ENCODE data around the gene NEDD8.

The NEDD8 gene

GRCh38 chr14:24255931-24256711, 24.0 kb upstream of the NEDD8 start:
- Histone ChIP-seq H3K4me1 (ENCODE audit: control insufficient read depth in 1 of 2, insufficient read depth in 1 of 2, low read depth in 1 of 2, low read length in 1 of 2) (no peaks in the 10 kb centered on the region), H3K36me3 (peaks cover 54% of the 10 kb centered on the region), H3K9me3 (no peaks in the 10 kb centered on the region), H3K27ac (no peak overlapping the region), H3K4me3 (ENCODE audit: low read depth in 1 of 2, low read length in 1 of 2) (no peak overlapping the region), H3K27me3 (no peaks in the 10 kb centered on the region)
- no peak for TF ChIP-seq CTCF (IDR thresholded peaks at IDR 0.05)

- TF ChIP-seq CTCF (IDR thresholded peaks at IDR 0.05) = no peak
- H3K36me3 ChIP-seq = peaks cover 49% of the 10 kb centered on the region
These were observed 23.3 kb upstream of the NEDD8 start for GRCh38 chr14:24255438-24255837.

GRCh38 chr14:24254630-24255392, 22.6 kb upstream of the NEDD8 start:
- no peak for TF ChIP-seq CTCF (IDR thresholded peaks at IDR 0.05)
- no peaks in the 10 kb centered on the region for H3K9me3 ChIP-seq
- H3K27ac ChIP-seq = no peak overlapping the region
- H3K27me3 ChIP-seq = no peaks in the 10 kb centered on the region
- H3K4me3 ChIP-seq (ENCODE audit: low read depth in 1 of 2, low read length in 1 of 2) = no peak overlapping the region
- no peaks in the 10 kb centered on the region for H3K4me1 ChIP-seq (ENCODE audit: control insufficient read depth in 1 of 2, insufficient read depth in 1 of 2, low read depth in 1 of 2, low read length in 1 of 2)
- H3K36me3 ChIP-seq = peaks cover 42% of the 10 kb centered on the region

More at GRCh38 chr14:24255438-24255837, 23.3 kb upstream of the NEDD8 start:
- no peaks in the 10 kb centered on the region for H3K4me1 ChIP-seq (ENCODE audit: control insufficient read depth in 1 of 2, insufficient read depth in 1 of 2, low read depth in 1 of 2, low read length in 1 of 2)
- H3K9me3 ChIP-seq = no peaks in the 10 kb centered on the region
- H3K27ac ChIP-seq = no peak overlapping the region
- no peaks in the 10 kb centered on the region for H3K27me3 ChIP-seq
- H3K4me3 ChIP-seq (ENCODE audit: low read depth in 1 of 2, low read length in 1 of 2) = no peak overlapping the region

GRCh38 chr14:24253936-24254335, 21.8 kb upstream of the NEDD8 start:
- no peaks in the 10 kb centered on the region for H3K9me3 ChIP-seq
- no peaks in the 10 kb centered on the region for H3K27me3 ChIP-seq
- H3K4me1 ChIP-seq (ENCODE audit: control insufficient read depth in 1 of 2, insufficient read depth in 1 of 2, low read depth in 1 of 2, low read length in 1 of 2) = no peaks in the 10 kb centered on the region
- no peak overlapping the region for H3K4me3 ChIP-seq (ENCODE audit: low read depth in 1 of 2, low read length in 1 of 2)
- TF ChIP-seq CTCF (IDR thresholded peaks at IDR 0.05) = no peak
- H3K36me3 ChIP-seq = peaks cover 36% of the 10 kb centered on the region
- no peak overlapping the region for H3K27ac ChIP-seq

GRCh38 chr14:24252289-24253124, 20.3 kb upstream of the NEDD8 start:
- H3K36me3 ChIP-seq = peaks cover 28% of the 10 kb centered on the region
- no peak for TF ChIP-seq CTCF (IDR thresholded peaks at IDR 0.05)

More at GRCh38 chr14:24252289-24253124, 20.3 kb upstream of the NEDD8 start:
- H3K4me1 ChIP-seq (ENCODE audit: control insufficient read depth in 1 of 2, insufficient read depth in 1 of 2, low read depth in 1 of 2, low read length in 1 of 2) = no peaks in the 10 kb centered on the region
- no peaks in the 10 kb centered on the region for H3K27me3 ChIP-seq
- H3K27ac ChIP-seq = no peak overlapping the region
- H3K9me3 ChIP-seq = no peaks in the 10 kb centered on the region
- H3K4me3 ChIP-seq (ENCODE audit: low read depth in 1 of 2, low read length in 1 of 2) = no peak overlapping the region

All from neutrophil (primary cell).